CMK (cell line): ENCODE results near the gene MMP23B.
"Not testable (repeated sequence)": the region's sequence is repeated elsewhere in the genome, so short reads cannot be mapped to it uniquely, and the experiment has no call there.

Source experiments
- DNase-seq: peaks from one replicate; pipeline ENCODE4 v3.0.0-alpha.2; 2010; ENCODE audit warnings: low read depth

Gene MMP23B

GRCh38 chr1:1630965-1631781, 800 bp upstream of the MMP23B start:
- DNase-seq, result no peak

- not testable (repeated sequence) for DNase-seq
These were observed 1.4 kb downstream of the MMP23B start for GRCh38 chr1:1633409-1633808.

- DNase-seq, result not testable (repeated sequence)
These were observed 2.6 kb downstream of the MMP23B start for GRCh38 chr1:1634613-1635012.

- DNase-seq, result not testable (repeated sequence)
These were observed 4.9 kb downstream of the MMP23B start for GRCh38 chr1:1636621-1637478.

- DNase-seq, result not testable (repeated sequence)
These were observed 5.5 kb downstream of the MMP23B start for GRCh38 chr1:1637479-1637875.

GRCh38 chr1:1638528-1638927, 6.6 kb downstream of the MMP23B start:
- DNase-seq, result not testable (repeated sequence)

- not testable (repeated sequence) for DNase-seq
These were observed 7.4 kb downstream of the MMP23B start for GRCh38 chr1:1639368-1639767.

GRCh38 chr1:1640081-1640480, 8.1 kb downstream of the MMP23B start:
- not testable (repeated sequence) for DNase-seq

GRCh38 chr1:1640711-1641461, 8.9 kb downstream of the MMP23B start:
- not testable (repeated sequence) for DNase-seq

- DNase-seq, result not testable (repeated sequence)
These were observed 14.4 kb downstream of the MMP23B start for GRCh38 chr1:1646326-1646725.

GRCh38 chr1:1647567-1648241, 15.7 kb downstream of the MMP23B start:
- peak; percentile 91 for DNase-seq

- not testable (repeated sequence) for DNase-seq
These were observed 16.3 kb downstream of the MMP23B start for GRCh38 chr1:1648265-1648664.

GRCh38 chr1:1658583-1659549, 26.9 kb downstream of the MMP23B start, which contains the start of gene CDK11B:
Gene CDK11B, minus strand, starts transcription at chr1:1659004. Its CDS starts 1,519 bp downstream, at chr1:1657485.
- DNase-seq, result peak; percentile 97

- DNase-seq, result not testable (repeated sequence)
These were observed 30.4 kb downstream of the MMP23B start for GRCh38 chr1:1662392-1662791.

- not testable (repeated sequence) for DNase-seq
These were observed 31.0 kb downstream of the MMP23B start for GRCh38 chr1:1662830-1663560.

- not testable (repeated sequence) for DNase-seq
These were observed 32.3 kb downstream of the MMP23B start for GRCh38 chr1:1664318-1664717.

- no peak for DNase-seq
These were observed 33.2 kb downstream of the MMP23B start for GRCh38 chr1:1664941-1665814.

- no peak for DNase-seq
These were observed 33.9 kb downstream of the MMP23B start for GRCh38 chr1:1665815-1666251.
